HG03469 (cell line): ENCODE data around the gene P2RX7.
"Not testable (repeated sequence)": the region's sequence is repeated elsewhere in the genome, so short reads cannot be mapped to it uniquely, and the experiment has no call there.

ENCODE experiments used
- ATAC-seq: cut with Tn5 transposase; IDR thresholded peaks from one replicate; pipeline ENCODE4 v1.9.1; 2021; ENCODE audit warnings: mild to moderate bottlenecking, moderate library complexity, moderate number of reproducible peaks; ENCODE audit not compliant: unreplicated experiment

Gene P2RX7

GRCh38 chr12:121170151-121170550 is 37.5 kb downstream of the P2RX7 start:
- no peak for ATAC-seq

DNA sequence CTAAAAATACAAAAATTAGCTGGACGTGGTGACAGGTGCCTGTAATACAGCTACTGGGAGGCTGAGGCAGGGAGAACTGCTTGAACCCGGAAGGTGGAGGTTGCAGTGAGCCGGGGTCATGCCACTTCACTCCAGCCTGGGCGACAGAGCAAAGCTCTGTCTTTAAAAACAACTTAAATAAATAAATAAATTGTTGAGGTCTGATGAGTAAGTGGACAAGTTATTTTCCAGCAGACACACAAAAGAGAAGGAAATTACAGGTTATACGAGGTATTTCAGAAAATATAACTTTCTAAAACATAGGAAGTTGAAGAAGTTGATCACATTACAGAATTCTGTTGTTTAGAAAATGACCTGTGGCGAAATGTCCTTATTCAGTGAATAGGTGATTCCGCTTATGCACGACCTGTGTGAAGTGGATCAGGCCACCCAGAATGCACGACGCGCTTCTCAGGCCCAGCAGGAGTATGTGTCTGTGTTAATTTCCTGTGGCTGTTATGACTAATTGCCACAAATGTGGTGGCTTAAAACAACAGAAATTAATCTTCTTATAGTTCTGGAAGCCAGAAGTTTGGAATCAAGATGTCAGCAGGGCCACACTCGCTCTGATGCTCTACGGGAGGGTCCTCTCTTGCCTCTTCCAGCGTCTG is 38.1 kb downstream of the P2RX7 start:
- no peak for ATAC-seq

DNA sequence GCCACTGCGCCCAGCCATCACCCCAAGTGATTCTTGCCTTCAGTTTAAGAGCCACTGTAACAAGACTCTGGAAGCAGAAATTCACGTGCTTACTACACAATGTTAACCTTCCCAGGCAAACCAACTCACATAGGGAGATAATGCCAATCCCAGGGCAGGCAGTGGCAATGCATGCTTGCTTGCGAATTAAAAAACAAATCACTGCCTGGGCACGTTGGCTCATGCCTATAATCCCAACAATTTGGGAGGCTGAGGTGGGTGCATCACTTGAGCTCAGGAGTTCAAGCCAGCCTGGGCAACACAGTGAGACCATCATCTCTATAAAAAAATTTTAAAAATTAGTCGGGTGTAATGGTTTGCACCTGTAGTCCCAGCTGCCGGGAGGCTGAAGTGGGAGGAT is 39.5 kb downstream of the P2RX7 start:
- no peak for ATAC-seq

DNA sequence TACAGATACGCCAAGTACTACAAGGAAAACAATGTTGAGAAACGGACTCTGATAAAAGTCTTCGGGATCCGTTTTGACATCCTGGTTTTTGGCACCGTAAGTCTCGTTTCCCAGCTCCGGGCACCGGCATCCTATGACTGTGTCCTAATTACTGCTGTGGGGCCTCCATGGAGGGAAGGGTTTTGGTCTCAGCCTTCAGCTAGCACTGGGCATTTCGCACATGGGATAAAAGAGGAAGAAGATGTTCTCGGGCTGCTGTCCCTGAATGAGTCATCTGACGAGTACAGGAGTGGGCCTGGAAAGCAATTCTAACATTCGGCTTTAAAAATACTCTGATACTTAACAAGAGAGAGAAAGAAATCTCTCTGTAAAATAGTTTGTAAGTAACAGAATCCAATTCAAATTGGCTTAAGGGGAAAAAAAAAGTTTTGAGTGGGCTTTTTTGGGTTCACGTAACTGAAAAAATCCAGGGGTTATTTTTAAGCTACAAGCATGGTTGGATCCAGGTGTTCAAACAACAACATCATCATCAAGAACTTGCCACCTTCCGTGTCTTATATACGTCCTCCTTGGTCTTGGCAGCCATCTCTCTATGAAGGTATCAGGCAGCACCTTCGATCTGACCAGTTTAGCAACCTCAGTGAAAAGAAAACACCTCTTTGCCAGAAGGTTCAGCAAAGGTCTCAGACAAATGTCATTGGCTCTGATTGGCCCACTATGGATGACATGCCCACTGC is 42.9 kb downstream of the P2RX7 start:
- ATAC-seq, result no peak

- no peak for ATAC-seq
These were observed 44.3 kb downstream of the P2RX7 start for GRCh38 chr12:121176826-121177529.

DNA sequence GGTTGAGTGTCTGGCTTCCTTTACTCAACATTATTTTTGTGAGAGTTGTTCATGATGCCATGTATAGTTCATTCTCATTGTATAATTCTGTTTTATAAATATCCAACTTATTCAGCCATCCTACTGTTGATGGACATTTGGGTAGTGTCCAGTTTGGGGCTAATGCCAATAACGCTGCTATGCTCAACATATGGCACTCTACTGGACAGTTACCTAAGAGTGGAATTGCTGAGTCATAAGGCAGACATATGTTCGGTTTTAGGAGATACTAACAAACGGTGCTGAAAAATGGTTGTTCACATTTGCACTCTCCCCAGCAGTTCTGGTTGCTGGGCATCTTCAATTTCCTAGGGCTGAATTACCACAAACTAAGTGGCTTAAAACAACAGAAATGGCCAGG is 48.5 kb downstream of the P2RX7 start:
- no peak for ATAC-seq

DNA sequence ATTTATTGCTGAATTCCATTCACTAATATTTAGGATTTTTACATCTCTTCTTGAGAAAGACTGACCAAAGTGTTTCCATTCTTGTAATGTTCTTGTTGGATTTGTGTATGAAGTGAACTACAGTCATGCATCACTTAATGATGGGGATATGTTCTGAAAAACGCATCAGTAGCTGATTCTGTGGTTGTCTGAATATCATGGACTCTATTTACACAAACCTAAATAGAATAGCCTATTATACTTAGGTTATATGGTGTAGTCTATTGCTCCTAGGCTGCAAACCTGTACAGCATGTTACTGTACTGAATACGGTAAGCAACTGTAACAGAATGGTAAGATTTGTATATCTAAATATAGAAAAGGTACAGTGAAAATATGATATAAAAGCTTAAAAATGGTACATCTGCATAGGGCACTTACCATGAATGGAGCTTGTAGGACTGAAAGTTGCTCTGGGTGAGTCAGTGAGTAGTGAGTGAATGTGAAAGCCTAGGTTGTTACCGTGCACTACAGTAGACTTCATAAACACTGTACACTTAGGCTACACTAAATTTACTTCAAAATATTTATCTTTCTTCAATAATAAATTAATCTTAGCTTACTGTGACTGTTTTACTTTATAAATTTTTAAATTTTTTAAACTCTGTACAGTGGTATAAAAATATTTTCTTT is 49.7 kb downstream of the P2RX7 start:
- ATAC-seq, result no peak

DNA sequence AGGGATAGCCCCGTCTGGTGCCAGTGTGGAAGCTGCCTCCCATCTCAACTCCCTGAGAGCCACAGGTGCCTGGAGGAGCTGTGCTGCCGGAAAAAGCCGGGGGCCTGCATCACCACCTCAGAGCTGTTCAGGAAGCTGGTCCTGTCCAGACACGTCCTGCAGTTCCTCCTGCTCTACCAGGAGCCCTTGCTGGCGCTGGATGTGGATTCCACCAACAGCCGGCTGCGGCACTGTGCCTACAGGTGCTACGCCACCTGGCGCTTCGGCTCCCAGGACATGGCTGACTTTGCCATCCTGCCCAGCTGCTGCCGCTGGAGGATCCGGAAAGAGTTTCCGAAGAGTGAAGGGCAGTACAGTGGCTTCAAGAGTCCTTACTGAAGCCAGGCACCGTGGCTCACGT is 51.7 kb downstream of the P2RX7 start:
- no peak for ATAC-seq

GRCh38 chr12:121184984-121185889 is 52.6 kb downstream of the P2RX7 start:
- ATAC-seq, result no peak

DNA sequence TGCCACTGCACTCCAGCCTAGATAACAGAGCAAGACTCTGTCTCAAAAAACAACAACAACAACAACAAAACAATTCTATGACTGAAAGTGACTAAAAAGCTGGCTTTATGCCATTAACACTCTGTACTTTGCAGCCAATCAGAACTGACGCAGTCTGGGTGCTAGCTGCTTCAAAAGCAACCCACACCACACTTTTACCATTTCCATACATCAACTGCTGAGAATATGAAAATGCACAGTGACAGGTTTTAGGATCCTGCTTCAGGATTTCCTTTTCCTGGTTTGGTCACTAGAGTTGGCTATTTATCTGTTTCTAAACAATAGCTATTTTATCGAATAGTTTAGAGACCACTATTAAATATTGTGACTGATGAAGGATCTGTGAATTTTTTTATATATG is 54.1 kb downstream of the P2RX7 start:
- no peak for ATAC-seq

GRCh38 chr12:121187501-121187900 is 54.8 kb downstream of the P2RX7 start:
- no peak for ATAC-seq

GRCh38 chr12:121188227-121188626 is 55.6 kb downstream of the P2RX7 start:
- no peak for ATAC-seq

- ATAC-seq, result no peak
These were observed 56.5 kb downstream of the P2RX7 start for GRCh38 chr12:121189131-121189530.

DNA sequence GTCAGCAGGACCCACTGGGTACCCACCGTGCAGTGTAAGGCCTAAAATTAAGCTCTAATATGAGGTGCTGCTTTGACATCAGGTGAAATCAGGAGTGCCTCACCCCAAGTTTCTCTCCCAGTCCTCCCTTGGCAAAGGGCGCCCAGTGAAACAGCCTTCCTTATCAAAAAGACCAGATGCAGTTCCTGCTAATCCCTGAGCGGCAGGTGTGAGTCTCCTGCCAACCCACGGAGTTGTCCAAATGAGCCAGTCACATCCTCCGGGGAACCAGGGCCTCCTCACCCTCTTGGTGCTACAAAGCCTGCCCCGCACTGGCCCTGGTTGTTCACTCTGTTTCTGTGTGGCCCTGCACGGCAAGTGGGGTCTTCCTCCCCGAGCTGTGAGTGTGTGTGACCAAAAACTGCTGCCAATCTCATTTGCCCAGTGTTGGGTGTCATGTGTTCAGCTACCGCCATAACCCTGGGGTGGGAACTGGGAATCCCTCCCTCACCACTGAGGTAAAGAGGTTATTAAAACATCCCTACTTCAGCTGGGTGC is 57.0 kb downstream of the P2RX7 start:
- ATAC-seq, result no peak

GRCh38 chr12:121190523-121191031 is 57.9 kb downstream of the P2RX7 start:
- no peak for ATAC-seq

- no peak for ATAC-seq
These were observed 58.5 kb downstream of the P2RX7 start for GRCh38 chr12:121191151-121191550.

GRCh38 chr12:121196902-121197301 is 64.2 kb downstream of the P2RX7 start:
- no peak for ATAC-seq

- no peak for ATAC-seq
These were observed 66.3 kb downstream of the P2RX7 start for GRCh38 chr12:121198949-121199348.

GRCh38 chr12:121201140-121201539 is 68.5 kb downstream of the P2RX7 start:
- ATAC-seq, result not testable (repeated sequence)
